ENCODE data around the gene ACOT7. TPM values are rescaled to one million over a fixed set of nuclear protein-coding genes. Genes with fewer than 3 reads are reported as not detected.

The ACOT7 gene
- total and polyA plus RNA-seq, 2 of the 13 experiments (the other 11 are each of a cell fraction or from before 2014, with no cell fraction given): 33.0 to 55.8 TPM

- ChIA-PET CTCF (ENCODE audit: low intra/inter-chr PET ratio, low total read pairs) (no interaction called here), POLR2A (interaction anchor here (1.7 kb wide), 1 partner anchor 36 kb away, joined by 7 read pairs; the partner anchor contains the start of gene ACOT7)
- 95% methylated on average over 9 of the region's 10 CpGs for WGBS (ENCODE audit: low lambda C conversion rate)
- H3K79me2 ChIP-seq (ENCODE audit: insufficient read depth, low read length): peaks cover 15% of the 10 kb centered on the region
- H3K9me3 ChIP-seq (ENCODE audit: low read length): no peaks in the 10 kb centered on the region
- FAIRE-seq (no peak), DNase-seq (ENCODE audit: low spot score) (no peak), ATAC-seq (no peak)
- no peak overlapping the region for H2AFZ ChIP-seq (ENCODE audit: low read length)
- H3K4me2 ChIP-seq (ENCODE audit: low read depth, low read length): no peak overlapping the region
- TF ChIP-seq PRDM15 (CRISPR knock-in tag; IDR thresholded peaks at IDR 0.05) (peak; percentile 55; the same call in 1 of the 2 replicates), THAP7 (CRISPR knock-in tag; IDR thresholded peaks at IDR 0.05) (no peak), HMGXB3 (CRISPR knock-in tag; IDR thresholded peaks at IDR 0.05; ENCODE audit: borderline replicate concordance) (no peak)
- no peaks in the 10 kb centered on the region for H4K20me1 ChIP-seq (ENCODE audit: insufficient read depth, low read length)
- H3K9ac ChIP-seq (ENCODE audit: insufficient read depth, low read depth, low read length): peak overlapping the region; percentile 36; the same call in 1 of the 2 replicates
- no peaks in the 10 kb centered on the region for H3K36me3 ChIP-seq (replicated peaks in 1 of 2; ENCODE audit: control insufficient read depth in 1 of 2, insufficient read depth in 2 of 2, low read length in 2 of 2)
- H3K4me3 ChIP-seq (replicated peaks in 1 of 3; ENCODE audit: insufficient read depth in 1 of 3, low read depth in 2 of 3, low read length in 3 of 3): peak overlapping the region in 1 of 3 experiments; percentile 66; a peak in 1 of 6 replicates
- peaks cover 86% of the 10 kb centered on the region for H3K4me1 ChIP-seq (ENCODE audit: insufficient read depth, low read length)
- in situ Hi-C loops (cut with HindIII; ENCODE audit: extremely low pct_ligation_motif_present, low pct_unique_long_range_greater_than_20kb): no loop called here
- intact Hi-C loops (cut with micrococcal nuclease; ENCODE audit: unreplicated experiment): loop anchor here (5.0 kb wide), 1 partner anchor 34 kb away; the partner anchor contains the start of gene ACOT7
- H3K27me3 ChIP-seq (ENCODE audit: control insufficient read depth in 1 of 2, insufficient read depth in 2 of 2, low read length in 2 of 2): no peaks in the 10 kb centered on the region
- peak overlapping the region; percentile 72 for H3K27ac ChIP-seq (ENCODE audit: extremely low read length, insufficient read depth, low read length)
- BruUV-seq (replicated peaks): no TSS peak
Measured at GRCh38 chr1:6358144-6358624, 35.4 kb downstream of the ACOT7 start.

Measured in HepG2 (cell line).